SK-N-SH treated with all-trans-retinoic acid at 6 μM for 48 hours (cell line): Measurements from ENCODE around the gene CD200.

ENCODE experiments used
- ESRRG ChIP-seq: fragments of 250-450 bp; sonication (Bioruptor Pico); IDR thresholded peaks from 2 replicates; pipeline ENCODE4 v1.6.1; 2021; ENCODE audit warnings: mild to moderate bottlenecking
- OSR1 ChIP-seq: fragments of 250-450 bp; sonication (Bioruptor Pico); IDR thresholded peaks from 2 replicates; pipeline ENCODE4 v1.8.0; 2022; ENCODE audit warnings: moderate library complexity, mild to moderate bottlenecking, inconsistent platforms
- SNAI2 ChIP-seq: fragments of 250-450 bp; sonication (Bioruptor Pico); IDR thresholded peaks from 2 replicates; pipeline ENCODE4 v1.5.0; 2020; ENCODE audit warnings: mild to moderate bottlenecking, moderate library complexity
- TCF4 ChIP-seq: fragments of 250-450 bp; sonication (Bioruptor Pico); IDR thresholded peaks from 2 replicates; pipeline ENCODE4 v1.8.0; 2021; ENCODE audit warnings: mild to moderate bottlenecking, moderate library complexity, borderline replicate concordance
- ZC3H10 ChIP-seq: fragments of 250-450 bp; sonication (Bioruptor Pico); IDR thresholded peaks from 2 replicates; pipeline ENCODE4 v1.5.1; 2021; ENCODE audit warnings: mild to moderate bottlenecking, moderate library complexity
- ZFP3 ChIP-seq: fragments of 250-450 bp; sonication (Bioruptor Pico); IDR thresholded peaks from 2 replicates; pipeline ENCODE4 v1.5.0; 2020; ENCODE audit warnings: mild to moderate bottlenecking, moderate library complexity
- ZFP30 ChIP-seq: fragments of 450-650 bp; formaldehyde crosslinking; IDR thresholded peaks from 2 replicates; pipeline ENCODE4 v1.5.0; 2022; ENCODE audit warnings: mild to moderate bottlenecking, moderate library complexity
- ZNF70 ChIP-seq: fragments of 450-650 bp; formaldehyde crosslinking; IDR thresholded peaks from 2 replicates; pipeline ENCODE4 v1.5.0; 2020; ENCODE audit warnings: mild to moderate bottlenecking, moderate library complexity
- ZNF8 ChIP-seq: fragments of 450-650 bp; formaldehyde crosslinking; IDR thresholded peaks from 2 replicates; pipeline ENCODE4 v1.5.0; 2020; ENCODE audit warnings: mild to moderate bottlenecking, moderate library complexity
- TF ChIP-seq, protein P1 (sequence below): fragments of 250-450 bp; sonication (Bioruptor Pico); IDR thresholded peaks from 2 replicates; pipeline ENCODE4 v1.8.0; 2021; ENCODE audit warnings: low read depth, mild to moderate bottlenecking, moderate library complexity, borderline replicate concordance
- TF ChIP-seq, protein P2 (sequence below): fragments of 250-450 bp; sonication (Bioruptor Pico); IDR thresholded peaks from 2 replicates; pipeline ENCODE4 v1.5.1; 2020; ENCODE audit warnings: low read depth, mild to moderate bottlenecking, moderate library complexity
- TF ChIP-seq, protein P3 (sequence below): fragments of 250-450 bp; sonication (Bioruptor Pico); IDR thresholded peaks from 2 replicates; pipeline ENCODE4 v1.8.0; 2020; ENCODE audit warnings: mild to moderate bottlenecking, moderate library complexity, borderline replicate concordance

DNA sequence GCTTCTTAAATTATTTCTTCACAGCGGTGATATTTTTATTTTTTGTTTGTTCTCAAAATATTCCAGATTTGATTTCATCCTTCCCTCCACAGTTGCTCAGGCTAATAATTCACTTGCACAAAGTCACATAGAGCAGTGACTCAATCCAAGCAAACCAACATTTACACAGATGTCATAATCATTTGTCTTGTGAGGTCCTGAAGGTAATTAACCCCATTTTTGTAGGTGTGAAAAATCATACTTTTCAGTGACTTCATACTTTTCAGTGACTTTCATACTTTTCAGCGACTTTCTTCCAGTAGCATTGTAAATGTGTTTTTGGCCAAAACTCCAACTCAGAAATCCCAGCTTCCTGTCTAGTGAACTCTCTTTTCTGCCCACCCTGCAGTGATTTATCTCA, 32.1 kb downstream of the CD200 start:
- TF ChIP-seq ZNF70 (no peak), ZC3H10 (no peak), ESRRG (CRISPR knock-in tag) (no peak), ZFP30 (CRISPR knock-in tag) (no peak), TCF4 (CRISPR knock-in tag) (no peak), ZNF8 (CRISPR knock-in tag) (no peak), ZFP3 (CRISPR knock-in tag) (no peak), OSR1 (CRISPR knock-in tag) (no peak), SNAI2 (CRISPR knock-in tag) (no peak)
- TF ChIP-seq, protein P1, sequence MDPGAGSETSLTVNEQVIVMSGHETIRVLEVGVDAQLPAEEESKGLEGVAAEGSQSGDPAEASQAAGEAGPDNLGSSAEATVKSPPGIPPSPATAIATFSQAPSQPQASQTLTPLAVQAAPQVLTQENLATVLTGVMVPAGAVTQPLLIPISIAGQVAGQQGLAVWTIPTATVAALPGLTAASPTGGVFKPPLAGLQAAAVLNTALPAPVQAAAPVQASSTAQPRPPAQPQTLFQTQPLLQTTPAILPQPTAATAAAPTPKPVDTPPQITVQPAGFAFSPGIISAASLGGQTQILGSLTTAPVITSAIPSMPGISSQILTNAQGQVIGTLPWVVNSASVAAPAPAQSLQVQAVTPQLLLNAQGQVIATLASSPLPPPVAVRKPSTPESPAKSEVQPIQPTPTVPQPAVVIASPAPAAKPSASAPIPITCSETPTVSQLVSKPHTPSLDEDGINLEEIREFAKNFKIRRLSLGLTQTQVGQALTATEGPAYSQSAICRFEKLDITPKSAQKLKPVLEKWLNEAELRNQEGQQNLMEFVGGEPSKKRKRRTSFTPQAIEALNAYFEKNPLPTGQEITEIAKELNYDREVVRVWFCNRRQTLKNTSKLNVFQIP = no peak
- TF ChIP-seq, protein P2, sequence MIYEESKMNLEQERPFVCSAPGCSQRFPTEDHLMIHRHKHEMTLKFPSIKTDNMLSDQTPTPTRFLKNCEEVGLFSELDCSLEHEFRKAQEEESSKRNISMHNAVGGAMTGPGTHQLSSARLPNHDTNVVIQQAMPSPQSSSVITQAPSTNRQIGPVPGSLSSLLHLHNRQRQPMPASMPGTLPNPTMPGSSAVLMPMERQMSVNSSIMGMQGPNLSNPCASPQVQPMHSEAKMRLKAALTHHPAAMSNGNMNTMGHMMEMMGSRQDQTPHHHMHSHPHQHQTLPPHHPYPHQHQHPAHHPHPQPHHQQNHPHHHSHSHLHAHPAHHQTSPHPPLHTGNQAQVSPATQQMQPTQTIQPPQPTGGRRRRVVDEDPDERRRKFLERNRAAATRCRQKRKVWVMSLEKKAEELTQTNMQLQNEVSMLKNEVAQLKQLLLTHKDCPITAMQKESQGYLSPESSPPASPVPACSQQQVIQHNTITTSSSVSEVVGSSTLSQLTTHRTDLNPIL (CRISPR knock-in tag) = no peak
- TF ChIP-seq, protein P3, sequence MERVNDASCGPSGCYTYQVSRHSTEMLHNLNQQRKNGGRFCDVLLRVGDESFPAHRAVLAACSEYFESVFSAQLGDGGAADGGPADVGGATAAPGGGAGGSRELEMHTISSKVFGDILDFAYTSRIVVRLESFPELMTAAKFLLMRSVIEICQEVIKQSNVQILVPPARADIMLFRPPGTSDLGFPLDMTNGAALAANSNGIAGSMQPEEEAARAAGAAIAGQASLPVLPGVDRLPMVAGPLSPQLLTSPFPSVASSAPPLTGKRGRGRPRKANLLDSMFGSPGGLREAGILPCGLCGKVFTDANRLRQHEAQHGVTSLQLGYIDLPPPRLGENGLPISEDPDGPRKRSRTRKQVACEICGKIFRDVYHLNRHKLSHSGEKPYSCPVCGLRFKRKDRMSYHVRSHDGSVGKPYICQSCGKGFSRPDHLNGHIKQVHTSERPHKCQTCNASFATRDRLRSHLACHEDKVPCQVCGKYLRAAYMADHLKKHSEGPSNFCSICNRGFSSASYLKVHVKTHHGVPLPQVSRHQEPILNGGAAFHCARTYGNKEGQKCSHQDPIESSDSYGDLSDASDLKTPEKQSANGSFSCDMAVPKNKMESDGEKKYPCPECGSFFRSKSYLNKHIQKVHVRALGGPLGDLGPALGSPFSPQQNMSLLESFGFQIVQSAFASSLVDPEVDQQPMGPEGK = no peak
